22Rv1 (cell line): ENCODE data around the gene EGF.

Experiments used
- ZFX ChIP-seq: fragments of 450-650 bp; IDR thresholded peaks from 2 replicates; pipeline ENCODE4 v1.6.1; 2017; ENCODE audit warnings: antibody characterized with exemption, borderline replicate concordance
- TF ChIP-seq, protein P1 (sequence below): fragments of 450-650 bp; IDR thresholded peaks from 2 replicates; pipeline ENCODE4 v1.5.1; 2017; ENCODE audit warnings: mild to moderate bottlenecking

DNA sequence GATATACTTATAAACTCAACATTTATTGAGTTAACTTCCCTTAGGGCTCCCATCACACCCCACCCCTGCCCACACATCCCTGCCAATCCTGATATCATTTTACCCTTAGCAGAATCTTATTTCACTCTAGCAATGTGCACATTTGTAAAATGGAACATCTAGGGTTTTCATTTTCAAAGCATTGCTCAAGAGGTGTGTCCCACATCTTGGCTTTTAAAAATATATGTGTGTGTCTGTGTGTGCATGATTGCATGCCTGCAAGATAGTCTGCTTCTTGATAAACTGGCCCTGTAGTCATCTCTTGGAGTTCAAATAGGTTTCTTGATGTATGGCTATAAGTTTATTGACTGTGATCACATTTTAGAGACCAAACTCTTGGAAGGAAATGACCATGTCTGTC, 26.4 kb upstream of the EGF start:
- TF ChIP-seq, protein P1, sequence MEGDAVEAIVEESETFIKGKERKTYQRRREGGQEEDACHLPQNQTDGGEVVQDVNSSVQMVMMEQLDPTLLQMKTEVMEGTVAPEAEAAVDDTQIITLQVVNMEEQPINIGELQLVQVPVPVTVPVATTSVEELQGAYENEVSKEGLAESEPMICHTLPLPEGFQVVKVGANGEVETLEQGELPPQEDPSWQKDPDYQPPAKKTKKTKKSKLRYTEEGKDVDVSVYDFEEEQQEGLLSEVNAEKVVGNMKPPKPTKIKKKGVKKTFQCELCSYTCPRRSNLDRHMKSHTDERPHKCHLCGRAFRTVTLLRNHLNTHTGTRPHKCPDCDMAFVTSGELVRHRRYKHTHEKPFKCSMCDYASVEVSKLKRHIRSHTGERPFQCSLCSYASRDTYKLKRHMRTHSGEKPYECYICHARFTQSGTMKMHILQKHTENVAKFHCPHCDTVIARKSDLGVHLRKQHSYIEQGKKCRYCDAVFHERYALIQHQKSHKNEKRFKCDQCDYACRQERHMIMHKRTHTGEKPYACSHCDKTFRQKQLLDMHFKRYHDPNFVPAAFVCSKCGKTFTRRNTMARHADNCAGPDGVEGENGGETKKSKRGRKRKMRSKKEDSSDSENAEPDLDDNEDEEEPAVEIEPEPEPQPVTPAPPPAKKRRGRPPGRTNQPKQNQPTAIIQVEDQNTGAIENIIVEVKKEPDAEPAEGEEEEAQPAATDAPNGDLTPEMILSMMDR: no peak
- TF ChIP-seq ZFX: no peak
